LoVo (cell line): ENCODE measurements around the gene TRIM4.
"Not testable (repeated sequence)": the region's sequence is repeated elsewhere in the genome, so short reads cannot be mapped to it uniquely, and the experiment has no call there.

Experiments used
- DNase-seq: peaks from one replicate; pipeline ENCODE4 v3.0.0-alpha.2; 2016; ENCODE audit warnings: low spot score

Gene TRIM4

DNA sequence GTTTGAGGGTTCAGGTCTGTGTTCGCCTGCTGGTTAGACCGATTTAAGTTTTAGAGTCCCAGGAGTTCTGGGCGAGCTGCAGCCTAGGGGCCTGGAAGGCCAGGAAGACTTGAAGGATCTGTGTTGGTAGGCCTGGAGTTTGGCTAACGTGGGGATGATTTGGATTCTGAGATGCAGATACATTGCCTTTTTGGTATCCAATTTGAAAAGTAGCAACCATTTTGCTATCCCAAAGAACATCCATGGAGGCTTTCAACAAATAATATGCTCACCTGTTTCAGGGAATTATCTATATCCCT is 433 bp upstream of the TRIM4 start:
- no peak for DNase-seq

DNA sequence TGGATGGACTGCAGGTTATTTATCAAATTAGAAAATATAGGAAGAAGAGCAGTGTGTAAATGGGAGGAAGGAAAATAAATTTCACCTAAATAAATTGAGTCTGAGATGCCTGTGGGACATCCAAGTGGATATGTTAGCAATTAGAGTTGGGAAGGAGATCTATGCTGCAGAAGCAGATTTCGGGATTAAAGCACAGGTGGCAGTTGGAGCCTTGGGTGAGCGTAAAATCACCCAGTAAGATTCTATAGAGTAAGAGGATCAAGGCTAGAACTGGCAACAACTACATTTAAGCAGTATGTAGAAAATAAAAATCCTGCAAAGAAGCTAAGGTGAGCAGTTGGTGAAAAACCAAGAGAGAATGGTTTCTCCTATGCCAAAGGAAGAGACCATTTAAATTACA is 8.4 kb downstream of the TRIM4 start:
- no peak for DNase-seq

DNA sequence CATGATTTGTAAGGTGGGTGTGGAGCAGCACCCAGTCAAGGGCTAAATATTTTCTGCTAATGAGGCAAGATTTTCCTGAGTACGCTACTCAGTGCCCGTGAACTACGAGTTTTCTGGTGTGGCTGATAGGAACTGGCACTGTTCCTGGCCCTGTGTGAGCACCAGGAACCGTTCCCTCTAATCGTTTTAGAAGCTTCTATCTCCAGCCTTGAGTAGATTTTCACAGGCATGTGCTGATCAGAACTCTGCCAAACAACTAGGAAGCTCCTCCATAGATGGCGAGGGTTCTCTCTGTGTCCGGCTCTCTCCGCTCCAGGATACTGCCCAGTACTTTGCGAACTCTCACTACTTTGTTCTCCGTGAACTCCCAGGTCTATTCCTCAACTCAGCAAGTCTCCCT is 17.7 kb downstream of the TRIM4 start:
- no peak for DNase-seq

GRCh38 chr7:99899830-99900519 is 19.4 kb downstream of the TRIM4 start:
- DNase-seq, result no peak

GRCh38 chr7:99898836-99899235 is 20.5 kb downstream of the TRIM4 start:
- DNase-seq, result no peak

DNA sequence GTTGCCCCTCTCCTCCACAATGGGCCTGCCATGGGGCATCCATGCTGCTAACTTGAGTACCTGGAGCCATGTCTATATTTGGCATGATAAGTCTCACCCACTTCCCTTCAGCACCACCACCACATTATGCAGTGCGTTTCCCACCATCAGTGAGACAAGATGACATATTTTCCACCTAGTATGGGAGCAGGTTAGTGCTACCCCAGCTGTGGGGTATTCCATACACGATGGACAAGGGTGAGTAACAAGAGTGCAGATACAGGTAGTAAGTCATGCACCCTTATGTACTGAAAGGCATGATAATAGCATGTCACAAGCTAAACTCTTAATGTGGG is 21.3 kb downstream of the TRIM4 start:
- DNase-seq, result no peak

DNA sequence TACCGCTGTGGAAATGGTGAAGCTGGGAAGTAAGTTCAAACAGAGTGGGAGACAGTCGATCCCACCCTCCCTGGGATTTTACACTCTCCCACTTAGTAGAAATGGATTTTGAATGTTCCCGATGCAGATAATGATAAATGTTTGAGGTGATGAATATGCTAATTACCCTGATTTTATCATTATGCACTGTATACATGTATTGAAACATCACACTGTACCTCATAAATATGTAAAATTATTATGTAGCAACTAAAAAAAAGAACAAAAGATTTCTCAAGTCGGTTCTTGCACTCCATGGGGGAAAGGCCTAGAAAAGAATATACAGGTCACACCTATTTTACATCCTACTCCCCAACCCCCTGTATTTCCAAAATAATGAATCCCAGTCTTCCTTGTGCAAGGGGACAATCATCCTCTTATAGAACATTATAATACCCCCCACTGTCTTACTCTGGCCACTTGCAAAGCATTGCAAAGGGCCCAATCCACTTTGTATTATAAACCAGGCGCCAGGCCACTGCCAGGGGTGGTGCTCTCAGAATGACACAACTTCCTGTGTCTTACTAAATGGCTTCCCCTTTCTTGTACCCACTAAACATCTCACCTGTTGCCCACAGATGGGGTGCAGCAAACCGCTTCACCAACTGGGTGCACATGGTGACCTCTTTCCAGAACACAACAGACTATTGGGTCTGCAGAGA is 21.9 kb downstream of the TRIM4 start:
- no peak for DNase-seq

- no peak for DNase-seq
Observed at GRCh38 chr7:99894738-99895137, 24.6 kb downstream of the TRIM4 start.

DNA sequence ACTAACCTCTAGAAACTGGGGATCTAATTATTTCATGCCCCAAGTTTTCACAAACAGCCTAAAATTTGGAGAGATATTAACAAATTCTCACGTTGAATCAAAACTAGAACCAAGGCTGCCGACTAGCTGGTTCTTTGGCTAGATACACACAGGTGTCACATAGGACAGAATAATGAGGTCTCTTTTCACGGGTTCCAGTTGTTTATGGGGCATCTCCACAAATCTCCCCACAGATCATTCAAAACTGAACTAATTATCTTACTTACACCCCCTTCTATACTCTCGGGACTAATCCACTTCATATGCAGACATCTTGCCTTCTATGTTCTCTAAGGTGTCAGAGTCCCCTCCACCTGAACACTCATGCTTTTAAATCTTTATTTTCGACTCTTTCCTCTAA is 26.1 kb downstream of the TRIM4 start:
- DNase-seq, result no peak

DNA sequence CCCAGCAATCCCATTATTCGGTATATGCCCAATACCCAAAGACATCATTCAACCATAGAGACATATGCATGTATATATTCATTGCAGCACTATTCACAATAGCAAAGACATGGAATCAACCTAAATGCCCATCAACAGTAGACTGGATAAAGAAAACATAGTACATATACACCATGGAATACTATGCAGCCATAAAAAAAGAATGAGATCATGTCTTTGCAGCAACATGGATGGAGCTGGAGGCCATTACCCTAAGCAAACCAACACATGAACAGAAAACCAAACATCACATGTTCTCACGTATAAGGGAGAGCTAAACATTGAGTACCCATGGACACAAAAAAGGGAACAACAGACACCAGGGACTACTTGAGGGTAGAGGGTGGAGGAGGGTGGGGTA is 29.0 kb downstream of the TRIM4 start:
- DNase-seq, result not testable (repeated sequence)

- not testable (repeated sequence) for DNase-seq
Observed at GRCh38 chr7:99888366-99888765, 31.0 kb downstream of the TRIM4 start.

GRCh38 chr7:99881370-99881769 is 38.0 kb downstream of the TRIM4 start:
- DNase-seq, result no peak

GRCh38 chr7:99876933-99877332 is 42.4 kb downstream of the TRIM4 start, which contains the start of gene OR2AE1:
OR2AE1 (minus strand) TSS chr7:99877033; CDS start chr7:99877033, 0 bp downstream.
- DNase-seq, result no peak

GRCh38 chr7:99876491-99876890 is 42.8 kb downstream of the TRIM4 start:
- no peak for DNase-seq

DNA sequence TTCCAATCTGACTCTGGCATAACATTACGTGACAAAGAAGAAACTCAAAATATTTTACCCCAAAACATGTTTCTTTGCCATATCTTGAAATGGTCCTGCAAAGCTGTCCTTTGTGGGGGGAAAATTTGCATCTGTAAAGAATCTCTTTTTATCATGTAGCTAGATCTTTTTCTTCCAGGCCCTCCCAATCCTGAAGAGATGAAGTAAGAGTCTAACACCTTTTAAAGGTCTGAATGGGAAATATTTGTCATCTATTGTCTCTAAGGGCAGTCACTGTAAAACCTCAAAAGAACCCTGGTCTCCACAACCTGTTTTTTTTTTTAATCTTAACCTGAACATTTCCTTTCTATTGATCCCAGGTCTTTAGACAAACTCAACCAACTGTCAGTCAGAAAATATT is 51.1 kb downstream of the TRIM4 start:
- DNase-seq, result no peak

DNA sequence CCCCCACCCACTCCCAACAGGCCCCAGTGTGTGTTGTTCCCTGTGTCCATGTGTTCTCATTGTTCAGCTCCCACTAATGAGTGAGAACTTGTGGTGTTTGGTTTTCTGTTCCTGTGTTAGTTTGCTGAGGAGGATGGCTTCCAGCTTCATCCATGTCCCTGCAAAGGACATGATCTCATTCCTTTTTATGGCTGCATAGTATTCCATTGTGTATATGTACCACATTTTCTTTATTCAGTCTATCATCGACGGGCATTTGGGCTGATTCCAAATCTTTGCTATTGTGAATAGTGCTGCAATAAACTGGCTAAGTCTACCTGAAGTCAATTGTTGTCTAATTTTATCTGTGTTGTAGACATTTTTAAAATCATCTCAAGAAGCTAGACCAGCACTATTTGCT is 51.9 kb downstream of the TRIM4 start:
- not testable (repeated sequence) for DNase-seq

GRCh38 chr7:99863847-99864440 is 55.4 kb downstream of the TRIM4 start:
- DNase-seq, result no peak

GRCh38 chr7:99860281-99861127 is 58.8 kb downstream of the TRIM4 start:
- peak; percentile 66 for DNase-seq

- DNase-seq, result no peak
Observed at GRCh38 chr7:99855236-99855635, 64.1 kb downstream of the TRIM4 start.

GRCh38 chr7:99848420-99849216 is 70.7 kb downstream of the TRIM4 start:
- DNase-seq, result no peak

DNA sequence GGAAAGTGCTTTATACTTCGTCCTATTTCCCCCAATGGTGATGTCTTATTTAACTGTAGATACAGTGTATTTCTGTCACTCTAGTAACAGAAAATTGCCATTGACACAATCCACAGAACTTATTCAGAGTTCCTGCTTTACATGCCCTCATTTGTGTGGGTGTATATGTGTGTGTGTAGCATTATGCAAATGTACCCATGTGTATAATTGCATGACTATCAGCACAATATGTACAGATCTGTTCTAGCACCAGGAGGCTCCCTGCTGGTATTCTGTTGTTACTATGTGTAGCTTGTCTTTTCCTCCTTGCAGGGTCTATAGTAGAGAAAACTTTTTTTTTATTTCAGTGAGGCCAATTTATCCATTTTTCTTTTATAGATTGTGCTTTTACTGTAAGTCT is 75.0 kb downstream of the TRIM4 start:
- no peak for DNase-seq

DNA sequence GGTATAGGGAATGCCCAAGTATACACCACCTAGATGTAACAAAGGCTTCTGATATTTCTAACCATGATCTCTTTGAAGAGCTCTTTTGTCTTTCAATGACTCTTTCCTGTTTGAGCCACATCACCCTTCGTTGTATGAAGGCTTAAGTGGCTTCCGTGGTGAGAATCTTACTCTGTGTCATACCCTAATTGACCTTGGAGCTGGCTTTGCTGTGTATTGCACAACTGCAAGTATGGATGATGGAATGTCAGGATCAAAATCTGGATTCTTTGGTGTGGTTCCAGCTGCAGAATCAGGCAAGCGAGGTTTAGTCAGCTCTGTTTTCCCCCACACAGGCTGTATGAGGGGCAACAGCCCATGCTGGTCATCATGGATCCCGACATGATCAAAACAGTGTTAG is 75.5 kb downstream of the TRIM4 start:
- no peak for DNase-seq
